HG03159 (cell line): Measurements from ENCODE around the gene MAN1A2.

Experiments
- ATAC-seq: cut with Tn5 transposase; IDR thresholded peaks from one replicate; pipeline ENCODE4 v1.9.1; 2021; ENCODE audit warnings: mild to moderate bottlenecking, moderate library complexity; ENCODE audit not compliant: unreplicated experiment

MAN1A2 gene

DNA sequence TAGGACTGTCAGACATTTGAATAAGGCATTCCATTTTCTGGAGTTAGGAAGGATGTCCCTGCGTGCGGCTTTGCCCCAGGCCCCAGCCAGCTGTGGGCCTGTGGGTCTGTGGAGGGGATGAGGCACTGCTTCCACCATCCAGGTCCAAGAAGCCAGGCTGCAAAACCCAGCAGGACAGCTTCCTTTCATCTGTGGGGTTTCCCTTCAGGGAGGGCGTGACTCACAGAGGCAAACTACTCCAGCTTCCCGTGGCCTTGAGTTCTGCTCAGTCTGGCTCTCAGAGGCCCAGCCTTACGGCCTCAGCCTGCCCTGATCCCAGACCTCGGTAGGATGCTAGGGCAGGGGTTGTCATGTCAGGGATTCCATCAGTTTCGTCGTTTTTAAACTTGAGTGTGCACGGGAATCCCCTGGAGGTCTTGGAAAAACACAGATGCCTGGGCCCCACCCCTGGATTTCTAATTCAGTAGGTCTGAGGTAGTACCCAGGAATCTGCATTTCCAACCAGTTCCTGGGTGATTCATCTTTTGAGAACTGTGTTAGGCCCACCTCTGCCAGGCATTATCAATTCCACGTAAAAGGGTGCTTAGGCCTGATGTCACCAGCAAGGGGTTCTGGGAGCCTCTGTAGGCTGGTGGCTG lies 206.3 kb downstream of the MAN1A2 start:
- ATAC-seq: no peak

DNA sequence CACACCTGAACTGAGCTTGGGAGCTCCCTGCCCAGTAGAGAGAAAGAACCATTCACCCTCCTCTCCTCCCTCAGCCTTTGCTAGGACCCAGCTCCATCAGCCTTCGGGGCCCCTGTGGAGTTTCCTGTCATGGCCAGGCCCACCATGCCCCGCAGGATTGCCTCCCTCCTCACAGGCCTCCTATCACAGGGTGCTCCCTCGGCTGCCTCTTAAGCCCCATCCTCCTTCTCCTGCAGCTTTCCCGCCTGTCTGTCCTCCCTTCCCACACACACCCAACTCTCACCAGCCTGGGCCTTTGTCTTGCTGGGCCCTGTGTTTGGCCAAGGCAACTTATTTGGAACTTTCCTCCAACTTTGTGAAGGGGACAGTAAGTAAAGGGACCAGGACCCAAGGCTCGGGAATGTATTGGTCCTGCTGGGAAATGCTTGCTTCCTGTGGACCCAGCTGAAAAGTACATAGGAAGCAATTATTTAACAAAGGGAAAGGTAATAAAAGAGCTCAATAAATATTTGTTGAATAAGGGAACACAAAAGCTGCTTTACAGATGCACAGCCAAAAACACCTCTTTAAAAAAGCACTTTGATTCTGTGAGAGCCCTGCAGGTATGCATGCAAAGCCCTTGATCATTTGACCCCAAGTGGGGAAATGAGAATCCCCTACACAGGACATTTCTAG lies 207.0 kb downstream of the MAN1A2 start:
- no peak for ATAC-seq

DNA sequence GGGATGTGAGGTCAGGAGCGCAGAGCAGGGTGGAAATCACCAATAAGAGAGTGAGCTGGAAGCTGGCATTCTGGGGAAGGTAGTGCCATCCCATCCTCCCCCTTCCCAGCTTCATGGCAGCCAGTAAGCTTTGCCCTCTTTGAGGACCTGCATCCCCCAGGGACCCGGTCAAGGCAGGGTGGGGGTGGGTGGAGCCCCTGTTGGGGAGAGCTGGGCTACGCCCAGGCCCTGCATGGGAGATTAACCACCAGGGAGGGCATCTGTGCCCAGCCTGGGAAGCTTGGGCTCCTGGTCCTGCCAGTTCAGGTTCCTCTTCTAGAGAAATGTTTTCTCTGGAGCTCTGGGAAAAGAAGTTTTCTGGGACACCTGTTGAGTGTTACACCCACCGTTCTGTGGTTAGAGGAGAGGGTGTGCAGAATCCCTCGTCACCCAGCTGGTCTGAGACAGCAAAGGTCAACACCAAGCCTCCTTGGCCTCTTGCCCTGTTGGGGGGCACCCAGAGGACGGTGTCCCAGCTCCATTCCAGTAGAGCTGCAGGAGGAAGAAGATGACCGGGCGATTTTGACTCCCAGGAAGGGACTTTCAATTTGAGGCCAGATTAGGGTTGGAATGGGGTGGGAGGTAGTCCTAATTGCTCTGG lies 208.5 kb downstream of the MAN1A2 start:
- no peak for ATAC-seq

DNA sequence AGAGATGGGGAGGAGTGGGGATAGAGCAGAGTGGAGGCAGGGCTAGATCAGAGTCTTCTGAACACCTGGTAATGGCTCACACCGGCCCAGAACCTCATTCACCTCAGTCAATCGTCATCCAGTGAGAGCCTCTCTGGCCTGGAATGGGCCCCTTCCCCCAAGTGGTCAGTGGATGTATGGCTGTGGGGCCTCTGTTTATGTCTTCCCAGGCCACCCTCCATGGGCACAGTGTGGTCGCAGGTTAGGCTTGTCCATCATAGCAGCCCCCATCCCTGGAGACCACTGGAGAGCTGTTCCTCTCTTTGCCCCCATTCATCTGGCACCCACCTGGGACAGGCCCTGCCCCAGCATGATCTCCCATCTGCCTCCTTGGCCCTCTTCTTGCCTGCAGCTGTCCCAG lies 209.0 kb downstream of the MAN1A2 start:
- ATAC-seq: no peak

DNA sequence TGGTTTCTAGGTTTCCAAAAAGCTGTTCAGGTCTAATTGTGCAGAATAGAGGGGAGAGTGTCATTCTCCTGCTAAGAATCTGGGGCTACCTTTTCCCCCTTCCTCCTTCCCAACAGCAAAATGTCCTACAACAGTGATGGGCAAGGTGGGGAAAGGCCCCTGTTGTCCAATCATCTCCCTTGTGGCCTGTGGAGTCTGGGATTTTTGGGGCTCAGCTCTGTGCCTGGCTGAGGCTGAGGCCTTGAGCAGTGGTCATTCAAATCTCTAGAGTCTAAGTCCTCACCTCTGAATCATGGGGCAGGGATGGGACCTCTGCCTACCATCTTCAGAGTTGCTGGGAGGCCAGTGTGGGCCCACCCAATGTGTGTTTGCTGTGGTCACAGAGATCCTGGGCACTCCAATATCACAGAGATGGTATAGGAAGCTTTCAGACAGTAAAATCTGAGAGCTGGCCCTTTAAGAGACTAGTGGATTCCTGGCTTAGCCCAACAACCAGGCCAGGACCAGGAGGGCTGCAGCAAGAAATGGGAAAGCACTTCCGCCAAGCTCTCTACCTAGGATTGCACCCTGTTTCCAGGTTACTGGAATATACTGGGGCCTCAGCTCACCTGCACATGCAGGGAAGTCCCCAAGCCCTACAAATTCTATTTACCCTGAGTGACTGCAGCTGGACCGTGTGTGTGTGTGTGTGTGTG lies 210.1 kb downstream of the MAN1A2 start:
- no peak for ATAC-seq

DNA sequence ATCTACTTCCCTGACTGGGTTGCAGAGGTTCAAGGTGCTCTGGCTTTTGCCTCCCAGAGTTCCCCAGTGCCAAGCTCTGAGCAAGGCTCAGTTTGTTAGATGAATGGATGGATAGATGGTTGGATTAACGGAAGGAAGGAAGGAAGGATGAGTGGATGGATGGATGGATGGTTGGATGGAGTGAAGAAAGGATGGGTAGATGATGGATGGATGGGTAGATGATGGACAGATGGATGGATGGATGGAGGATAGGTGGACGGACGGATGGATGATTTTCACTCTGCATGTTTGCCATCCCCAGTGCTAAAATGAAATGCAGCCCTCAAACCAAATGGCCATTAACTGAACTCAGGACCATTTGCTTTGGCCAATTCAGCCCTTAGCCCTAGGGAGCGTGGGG lies 211.2 kb downstream of the MAN1A2 start:
- ATAC-seq: no peak
